Anterior cingulate cortex (tissue), 58 donors: ENCODE results near the gene HSPA4.

Experiments
- DNase-seq, 58 donors: peaks; one replicate each; lab custom pipeline; 2025; lab: John Stamatoyannopoulos, UW

HSPA4 gene

GRCh38 chr5:133048993-133049725, 2.7 kb upstream of the HSPA4 start:
- no peak for DNase-seq

GRCh38 chr5:133049726-133050048, 2.1 kb upstream of the HSPA4 start:
- no peak for DNase-seq

- no peak for DNase-seq
Observed at GRCh38 chr5:133050521-133050920, 1.3 kb upstream of the HSPA4 start.

- peak in 3 of 58 donors; percentile 24 to 57 (median 41) for DNase-seq
Observed at GRCh38 chr5:133051061-133051541, 712 bp upstream of the HSPA4 start.

- peak in 39 of 58 donors; percentile 13 to 67 (median 39) for DNase-seq
Observed at GRCh38 chr5:133052317-133053175, 733 bp downstream of the HSPA4 start.

GRCh38 chr5:133053448-133053847, 1.6 kb downstream of the HSPA4 start:
- DNase-seq = no peak

GRCh38 chr5:133054697-133055471, 3.1 kb downstream of the HSPA4 start:
- no peak for DNase-seq

- no peak for DNase-seq
Observed at GRCh38 chr5:133056891-133057290, 5.1 kb downstream of the HSPA4 start.

- DNase-seq = no peak
Observed at GRCh38 chr5:133059621-133060020, 7.8 kb downstream of the HSPA4 start.

GRCh38 chr5:133062276-133062675, 10.5 kb downstream of the HSPA4 start:
- no peak for DNase-seq

- no peak for DNase-seq
Observed at GRCh38 chr5:133063965-133064364, 12.2 kb downstream of the HSPA4 start.

- DNase-seq = no peak
Observed at GRCh38 chr5:133065471-133065870, 13.7 kb downstream of the HSPA4 start.

GRCh38 chr5:133066045-133066444, 14.2 kb downstream of the HSPA4 start:
- DNase-seq = peak in 1 of 58 donors; percentile 4

- DNase-seq = no peak
Observed at GRCh38 chr5:133072021-133072420, 20.2 kb downstream of the HSPA4 start.

- no peak for DNase-seq
Observed at GRCh38 chr5:133075572-133076536, 24.0 kb downstream of the HSPA4 start.

GRCh38 chr5:133079048-133079447, 27.2 kb downstream of the HSPA4 start:
- no peak for DNase-seq

- DNase-seq = no peak
Observed at GRCh38 chr5:133081036-133081435, 29.2 kb downstream of the HSPA4 start.

GRCh38 chr5:133081703-133082102, 29.9 kb downstream of the HSPA4 start:
- DNase-seq = no peak

- no peak for DNase-seq
Observed at GRCh38 chr5:133082128-133082527, 30.3 kb downstream of the HSPA4 start.

GRCh38 chr5:133083901-133084300, 32.1 kb downstream of the HSPA4 start:
- DNase-seq = no peak
